Esophagus muscularis mucosa (tissue), 4 donors: ENCODE results near the gene ACKR2. TPM values are rescaled to one million over a fixed set of nuclear protein-coding genes. Genes with fewer than 3 reads are reported as not detected.

ENCODE experiments used
- DNase-seq: peaks from one replicate; pipeline ENCODE4 v3.0.0-alpha.2; 2017; ENCODE audit errors: extremely low spot score
- H3K27ac ChIP-seq, 4 donors: fragments of 200-600 bp; sonication (generic); replicated peaks in 1 of 4; 1 replicate in 3 of 4; 2 replicates in 1 of 4; pipeline ENCODE4 v1.5.1; 2016 to 2019; ENCODE audit warnings: mild to moderate bottlenecking in 1 of 4
- H3K27me3 ChIP-seq, 4 donors: fragments of 200-600 bp; sonication (generic); one replicate each; pipeline versions ENCODE4 v1.5.1 to v1.6.0; 2016 to 2019
- H3K36me3 ChIP-seq, 4 donors: fragments of 200-600 bp; sonication (generic); one replicate each; pipeline ENCODE4 v1.5.1; 2016 to 2019
- H3K4me1 ChIP-seq, 4 donors: fragments of 200-600 bp; sonication (generic); one replicate each; pipeline ENCODE4 v1.5.1; 2016 to 2019
- H3K4me3 ChIP-seq, 4 donors: fragments of 200-600 bp; sonication (generic); 1 replicate in 2 of 4; 2 replicates in 2 of 4; pipeline ENCODE4 v1.5.1; 2016 to 2019; ENCODE audit warnings: mild to moderate bottlenecking in 4 of 4, moderate library complexity in 1 of 4
- H3K9me3 ChIP-seq, 4 donors: fragments of 200-600 bp; sonication (generic); 1 replicate in 3 of 4; 2 replicates in 1 of 4; pipeline ENCODE4 v1.5.1; 2016 to 2019
- CTCF ChIP-seq, 3 experiments: fragments of 200-600 bp in 2 of 3; fragments of 450-650 bp in 1 of 3; sonication (generic) in 2 of 3; IDR thresholded peaks; one replicate each; pipeline ENCODE4 v1.5.1; 2017 to 2019; ENCODE audit warnings: antibody characterized with exemption in 3 of 3, mild to moderate bottlenecking in 2 of 3, moderate library complexity in 1 of 3
- EP300 ChIP-seq: sonication (generic); formaldehyde crosslinking; IDR thresholded peaks from one replicate; pipeline ENCODE4 v1.6.1; 2017; ENCODE audit warnings: antibody characterized with exemption
- POLR2A ChIP-seq: fragments of 450-650 bp; IDR thresholded peaks from one replicate; pipeline ENCODE4 v1.6.1; 2017; ENCODE audit warnings: antibody characterized with exemption, moderate library complexity, mild to moderate bottlenecking, low read depth
- POLR2AphosphoS5 ChIP-seq, 2 donors: sonication (generic); formaldehyde crosslinking; IDR thresholded peaks; one replicate each; pipeline ENCODE4 v1.6.1; 2017; ENCODE audit warnings: antibody characterized with exemption in 2 of 2
- WGBS: methylation state at CpG from one replicate; pipeline ENCODE4 v1.1.5; 2018; 5-methylcytosine and 5-hydroxymethylcytosine counted together
- intact Hi-C: fragments of 100-400 bp; cut with DNase I; formaldehyde crosslinking; loops from one replicate; pipeline ENCODE4 v1.15.1; 2023
- total RNA-seq, 4 donors: library from RNA; depleted of rRNA; stranded (reverse); fragments of >200 nt; gene quantifications; one replicate each; pipeline versions ENCODE4 v1.1.0 to v1.2.1, GENCODE V29; 2016

Gene ACKR2
- total RNA-seq, 4 donors from 2014 or later = 2.5 to 15.9 (median 7.6) TPM

DNA sequence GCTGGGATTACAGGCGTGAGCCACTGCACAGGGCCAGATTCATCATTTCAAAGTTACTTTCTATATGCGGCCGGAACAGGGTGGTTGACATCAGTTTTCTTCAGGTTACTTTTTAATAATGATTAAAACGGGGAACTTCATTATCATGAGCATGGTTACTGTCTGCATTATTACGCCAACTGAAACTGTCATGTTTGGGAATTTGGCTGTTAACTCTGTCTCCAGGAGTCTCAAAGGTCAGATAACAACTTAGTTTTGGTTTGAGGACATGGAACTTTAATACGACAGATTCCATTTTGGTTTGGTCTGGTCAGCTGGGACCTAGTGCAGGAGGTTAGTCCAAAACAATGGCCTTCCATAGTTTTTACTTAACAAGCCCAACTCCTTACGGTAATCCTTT lies 57.9 kb downstream of the ACKR2 start:
- H3K4me3 ChIP-seq = no peak overlapping the region

GRCh38 chr3:42868841-42869240 lies 59.6 kb downstream of the ACKR2 start:
- no peak for DNase-seq
- Histone ChIP-seq H3K27ac (no peak overlapping the region), H3K4me3 (no peak overlapping the region), H3K27me3 (no peaks in the 10 kb centered on the region), H3K36me3 (no peaks in the 10 kb centered on the region), H3K4me1 (peaks cover 0 to 10% (median 2%) of the 10 kb centered on the region in 4 donors), H3K9me3 (no peaks in the 10 kb centered on the region)
- no peak for TF ChIP-seq POLR2AphosphoS5 (IDR thresholded peaks at IDR 0.05)
- TF ChIP-seq CTCF (IDR thresholded peaks at IDR 0.05) = no peak
- no peak for TF ChIP-seq EP300
- no peak for TF ChIP-seq POLR2A
- 83% methylated on average over 5 of the region's 5 CpGs for WGBS
- intact Hi-C loops = no loop called here

More for the DNA sequence above, 57.9 kb downstream of the ACKR2 start:
- WGBS = 91% methylated on average over 7 of the region's 7 CpGs
- Histone ChIP-seq H3K27me3 (no peaks in the 10 kb centered on the region), H3K27ac (no peak overlapping the region), H3K9me3 (no peaks in the 10 kb centered on the region), H3K4me1 (peaks cover 0 to 9% (median 2%) of the 10 kb centered on the region in 4 donors), H3K36me3 (no peaks in the 10 kb centered on the region)
- no peak for DNase-seq
- TF ChIP-seq CTCF (IDR thresholded peaks at IDR 0.05) = no peak
- intact Hi-C loops = no loop called here

DNA sequence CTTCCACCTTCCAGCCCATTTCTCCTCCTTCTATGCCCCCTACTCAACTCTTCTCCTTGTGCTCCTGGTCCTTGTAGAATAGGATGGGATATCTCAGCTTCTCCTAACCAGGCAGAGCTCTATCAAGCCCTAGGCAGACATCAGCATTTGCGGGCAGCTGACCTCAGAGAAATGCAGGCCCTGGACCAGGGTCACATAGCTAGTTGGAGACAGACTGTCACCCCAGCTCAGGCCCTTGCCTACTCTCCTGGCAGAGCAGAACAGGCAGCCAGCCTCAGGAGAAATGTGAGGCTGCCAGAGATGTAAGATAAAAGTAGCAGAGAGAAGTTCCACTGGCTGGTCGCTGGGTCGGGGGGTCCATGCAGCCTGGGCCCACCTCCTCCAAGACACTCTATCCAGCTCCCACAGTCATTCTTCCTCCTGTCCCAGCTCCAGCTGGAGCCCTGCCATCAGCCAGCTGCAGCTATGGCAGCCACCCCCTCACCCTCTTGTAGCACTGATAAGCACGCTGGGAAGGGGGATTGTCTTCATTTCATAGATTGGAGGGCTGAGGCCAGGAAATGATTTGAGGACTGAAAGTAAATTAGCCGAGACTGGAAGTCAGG lies 62.4 kb downstream of the ACKR2 start:
- Histone ChIP-seq H3K4me1 (peaks cover 0 to 10% (median 2%) of the 10 kb centered on the region in 4 donors), H3K27me3 (no peaks in the 10 kb centered on the region), H3K36me3 (no peaks in the 10 kb centered on the region), H3K4me3 (no peak overlapping the region), H3K9me3 (no peaks in the 10 kb centered on the region), H3K27ac (no peak overlapping the region)
- no peak for DNase-seq
- 54% methylated on average over 5 of the region's 5 CpGs for WGBS
- no peak for TF ChIP-seq EP300
- TF ChIP-seq POLR2AphosphoS5 (IDR thresholded peaks at IDR 0.05) = no peak
- TF ChIP-seq CTCF (IDR thresholded peaks at IDR 0.05) = no peak
- TF ChIP-seq POLR2A = no peak
- intact Hi-C loops = no loop called here

DNA sequence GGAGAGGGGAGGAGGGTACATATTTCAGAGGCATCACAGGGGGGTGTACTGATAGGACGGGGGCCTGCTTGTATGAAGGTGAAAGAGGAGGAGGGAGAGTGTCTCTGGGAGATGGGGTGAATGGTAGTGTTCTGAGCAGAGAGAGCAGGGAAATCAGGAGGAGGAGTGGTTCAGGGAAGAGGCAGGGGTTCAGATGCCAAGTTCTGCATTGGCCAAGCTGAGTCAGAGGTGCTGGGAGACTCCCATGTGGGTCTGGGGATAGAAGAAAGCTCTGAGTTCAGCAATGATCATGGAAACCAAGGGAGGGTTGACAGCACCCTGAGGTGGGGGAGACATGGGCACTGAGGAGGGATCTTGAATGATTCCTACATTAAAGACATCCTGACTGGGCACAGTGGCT lies 63.5 kb downstream of the ACKR2 start:
- Histone ChIP-seq H3K9me3 (no peaks in the 10 kb centered on the region), H3K36me3 (no peaks in the 10 kb centered on the region), H3K4me1 (peaks cover 0 to 10% (median 2%) of the 10 kb centered on the region in 4 donors), H3K27me3 (no peaks in the 10 kb centered on the region), H3K27ac (no peak overlapping the region), H3K4me3 (no peak overlapping the region)
- 71% methylated on average over 1 of the region's 1 CpG for WGBS
- intact Hi-C loops = no loop called here
- DNase-seq = no peak
- TF ChIP-seq CTCF (IDR thresholded peaks at IDR 0.05) = no peak
- no peak for TF ChIP-seq POLR2AphosphoS5 (IDR thresholded peaks at IDR 0.05)
- no peak for TF ChIP-seq POLR2A
- no peak for TF ChIP-seq EP300
